H9 (cell line): ENCODE measurements around the gene GNPDA2. TPM values are rescaled to one million over a fixed set of nuclear protein-coding genes. Genes with fewer than 3 reads are reported as not detected.

ENCODE experiments used
- DNase-seq: peaks from one replicate; pipeline ENCODE4 v3.0.0-alpha.2; 2017
- H2AFZ ChIP-seq: one replicate; pipeline ENCODE4 v1.6.1; 2013; ENCODE audit warnings: mild to moderate bottlenecking, low read length, control low read depth, moderate library complexity
- H2AK5ac ChIP-seq: 2 replicates; pipeline ENCODE4 v1.6.1; 2013; ENCODE audit warnings: low read length, control low read depth, mixed read lengths; ENCODE audit not compliant: insufficient read length
- H2BK120ac ChIP-seq: one replicate; pipeline ENCODE4 v1.6.1; 2013; ENCODE audit warnings: low read depth, mild to moderate bottlenecking, low read length, control low read depth, inconsistent platforms; ENCODE audit not compliant: poor library complexity, severe bottlenecking
- H2BK12ac ChIP-seq: 2 replicates; pipeline ENCODE4 v1.6.1; 2013; ENCODE audit warnings: low read length, control low read depth, mixed read lengths, low read depth; ENCODE audit not compliant: insufficient read length
- H2BK15ac ChIP-seq: 2 replicates; pipeline ENCODE4 v1.6.1; 2013; ENCODE audit warnings: low read depth, low read length, control low read depth
- H2BK20ac ChIP-seq: one replicate; pipeline ENCODE4 v1.6.1; 2013; ENCODE audit warnings: low read depth, mild to moderate bottlenecking, low read length, control low read depth, inconsistent platforms; ENCODE audit not compliant: poor library complexity, severe bottlenecking
- H2BK5ac ChIP-seq: 2 replicates; pipeline ENCODE4 v1.6.1; 2013; ENCODE audit warnings: low read length, control low read depth, mixed read lengths; ENCODE audit not compliant: insufficient read length
- H3K14ac ChIP-seq: 2 replicates; pipeline ENCODE4 v1.6.1; 2013; ENCODE audit warnings: low read length, control low read depth; ENCODE audit not compliant: insufficient read depth
- H3K18ac ChIP-seq: 2 replicates; pipeline ENCODE4 v1.6.1; 2013; ENCODE audit warnings: low read depth, mild to moderate bottlenecking, mixed read lengths, low read length, control low read depth; ENCODE audit not compliant: insufficient read length
- H3K23ac ChIP-seq: 2 replicates; pipeline ENCODE4 v1.6.1; 2013; ENCODE audit warnings: low read length, control low read depth, mixed read lengths, low read depth; ENCODE audit not compliant: insufficient read length
- H3K23me2 ChIP-seq: 2 replicates; pipeline ENCODE4 v1.6.1; 2013; ENCODE audit warnings: low read depth, mild to moderate bottlenecking, mixed read lengths, low read length, control low read depth; ENCODE audit not compliant: insufficient read length, poor library complexity, severe bottlenecking
- H3K27ac ChIP-seq: 2 replicates; pipeline ENCODE4 v1.5.1; 2013; ENCODE audit warnings: low read length, control low read depth, mixed read lengths, low read depth; ENCODE audit not compliant: insufficient read length
- H3K27me3 ChIP-seq: 2 replicates; pipeline ENCODE4 v1.6.1; 2013; ENCODE audit warnings: low read length, control low read depth, inconsistent platforms; ENCODE audit not compliant: insufficient read depth
- H3K4ac ChIP-seq: 2 replicates; pipeline ENCODE4 v1.6.1; 2013; ENCODE audit warnings: low read depth, mild to moderate bottlenecking, control low read depth, inconsistent platforms, low read length, moderate library complexity
- H3K4me1 ChIP-seq: 2 replicates; pipeline ENCODE4 v1.6.1; 2013; ENCODE audit warnings: low read length, control low read depth, inconsistent platforms; ENCODE audit not compliant: insufficient read depth
- H3K4me2 ChIP-seq: 2 replicates; pipeline ENCODE4 v1.6.1; 2013; ENCODE audit warnings: low read length, control low read depth, mixed read lengths; ENCODE audit not compliant: insufficient read length, insufficient read depth
- H3K56ac ChIP-seq: 2 replicates; pipeline ENCODE4 v1.6.1; 2013; ENCODE audit warnings: low read depth, mild to moderate bottlenecking, mixed read lengths, low read length, control low read depth; ENCODE audit not compliant: insufficient read length
- H3K79me1 ChIP-seq: 2 replicates; pipeline ENCODE4 v1.6.1; 2013; ENCODE audit warnings: low read depth, mild to moderate bottlenecking, moderate library complexity, low read length, control low read depth, inconsistent platforms; ENCODE audit not compliant: insufficient read depth, poor library complexity, severe bottlenecking
- H3K79me2 ChIP-seq: 2 replicates; pipeline ENCODE4 v1.6.1; 2013; ENCODE audit warnings: low read length, control low read depth, inconsistent platforms; ENCODE audit not compliant: insufficient read depth
- H3K9ac ChIP-seq: 2 replicates; pipeline ENCODE4 v1.6.1; 2013; ENCODE audit warnings: low read length, control low read depth, mixed read lengths; ENCODE audit not compliant: insufficient read length; ENCODE audit errors: extremely low read depth
- H3K9me3 ChIP-seq: one replicate; pipeline ENCODE4 v1.6.1; 2013; ENCODE audit warnings: low read depth, low read length, inconsistent platforms; ENCODE audit not compliant: control insufficient read depth
- H3T11ph ChIP-seq: one replicate; pipeline ENCODE4 v1.6.1; 2013; ENCODE audit warnings: mild to moderate bottlenecking, low read length, control low read depth, inconsistent platforms
- H4K20me1 ChIP-seq: one replicate; pipeline ENCODE4 v1.6.1; 2013; ENCODE audit not compliant: control insufficient read depth, insufficient read length, insufficient read depth
- H4K5ac ChIP-seq: 2 replicates; pipeline ENCODE4 v1.6.1; 2013; ENCODE audit warnings: low read depth, mild to moderate bottlenecking, mixed read lengths, low read length, control low read depth; ENCODE audit not compliant: insufficient read length
- H4K8ac ChIP-seq: replicated peaks from 2 replicates; pipeline ENCODE4 v1.6.1; 2013; ENCODE audit warnings: low read length, control low read depth, mixed read lengths, low read depth; ENCODE audit not compliant: insufficient read length
- H4K91ac ChIP-seq: 2 replicates; pipeline ENCODE4 v1.6.1; 2013; ENCODE audit warnings: low read depth, mild to moderate bottlenecking, moderate library complexity, mixed read lengths, low read length, control low read depth; ENCODE audit not compliant: insufficient read length
- H3K27ac Mint-ChIP-seq, 3 experiments: 2 replicates in 2 of 3; 3 replicates in 1 of 3; pipeline ENCODE4 v1.8.0; 2020 to 2021; ENCODE audit warnings: mixed read lengths in 3 of 3, mild to moderate bottlenecking in 1 of 3, moderate library complexity in 1 of 3
- H3K27me3 Mint-ChIP-seq: 2 replicates; pipeline ENCODE4 v1.8.0; 2021; ENCODE audit warnings: low read depth, mild to moderate bottlenecking, moderate library complexity, mixed read lengths
- H3K36me3 Mint-ChIP-seq, 3 experiments: 2 replicates in 2 of 3; 3 replicates in 1 of 3; pipeline ENCODE4 v1.8.0; 2020 to 2021; ENCODE audit warnings: low read depth in 3 of 3, mixed read lengths in 3 of 3; ENCODE audit not compliant: insufficient read depth in 1 of 3
- H3K4me1 Mint-ChIP-seq, 2 experiments: 2 replicates each; pipeline ENCODE4 v1.8.0; 2020; ENCODE audit warnings: mixed read lengths in 2 of 2
- H3K4me3 Mint-ChIP-seq, 2 experiments: 2 replicates in 1 of 2; 3 replicates in 1 of 2; pipeline ENCODE4 v1.8.0; 2020 to 2021; ENCODE audit warnings: mild to moderate bottlenecking in 2 of 2, mixed read lengths in 2 of 2, moderate library complexity in 1 of 2
- H3K9me3 Mint-ChIP-seq, 2 experiments: 2 replicates in 1 of 2; 3 replicates in 1 of 2; pipeline ENCODE4 v1.8.0; 2020; ENCODE audit warnings: mild to moderate bottlenecking in 2 of 2, mixed read lengths in 2 of 2, moderate library complexity in 1 of 2
- WGBS: extraction: QIAGEN DNeasy Blood & Tissue Kit; methylation state at CpG from one replicate; pipeline ENCODE4 v1.1.7; 2013; ENCODE audit warnings: missing lambda C conversion rate, low lambda C conversion rate, mixed read lengths; ENCODE audit not compliant: insufficient read length; ENCODE audit errors: extremely low coverage; 5-methylcytosine and 5-hydroxymethylcytosine counted together
- total RNA-seq: library from RNA; stranded (reverse); gene quantifications from 2 replicates; pipeline ENCODE4 v1.2.1, GENCODE V29; 2021
- TF ChIP-seq, protein P1 (sequence below): fragments of 200-600 bp; sonication (generic); conservative IDR thresholded peaks from 3 replicates; pipeline ENCODE4 v1.8.0; 2021; ENCODE audit warnings: antibody characterized with exemption, mild to moderate bottlenecking

GNPDA2 gene
- total RNA-seq, 1 experiment from 2014 or later = 4.8 TPM

DNA sequence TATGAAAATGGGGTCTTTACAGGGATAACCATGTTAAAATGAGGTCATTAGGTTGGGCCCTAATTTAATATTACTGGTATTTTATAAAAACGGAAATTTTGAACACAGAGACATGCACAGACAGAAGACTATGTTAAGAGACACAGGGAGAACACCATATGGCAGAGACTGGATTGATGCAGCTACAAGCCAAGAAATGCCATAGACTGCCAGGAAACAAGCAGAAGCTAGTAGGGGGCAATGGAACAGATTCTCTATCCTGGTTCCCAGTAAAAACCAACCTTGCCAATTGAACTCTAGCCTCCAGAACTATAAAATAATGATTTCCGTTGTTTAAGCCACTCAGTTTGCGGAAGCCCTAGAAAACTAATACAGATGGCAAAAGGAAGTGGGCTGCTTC, 54.7 kb downstream of the GNPDA2 start:
- Histone ChIP-seq H3K9ac (no peak overlapping the region), H4K8ac (no peak overlapping the region), H3K14ac (no peak overlapping the region), H3T11ph (no peak overlapping the region), H4K91ac (no peak overlapping the region), H3K4me1 (no peaks in the 10 kb centered on the region), H2BK15ac (no peak overlapping the region), H3K56ac (no peak overlapping the region), H3K23me2 (no peaks in the 10 kb centered on the region), H3K18ac (no peak overlapping the region), H4K20me1 (no peaks in the 10 kb centered on the region), H3K27me3 (no peaks in the 10 kb centered on the region), H2BK12ac (no peak overlapping the region), H3K79me1 (no peaks in the 10 kb centered on the region), H2AFZ (no peak overlapping the region), H2AK5ac (no peak overlapping the region), H3K23ac (no peak overlapping the region), H2BK120ac (no peak overlapping the region), H3K27ac (no peak overlapping the region), H2BK5ac (no peak overlapping the region), H2BK20ac (no peak overlapping the region), H3K79me2 (no peaks in the 10 kb centered on the region), H3K4me2 (no peak overlapping the region), H3K9me3 (no peaks in the 10 kb centered on the region), H4K5ac (no peak overlapping the region), H3K4ac (no peak overlapping the region)
- Mint-ChIP-seq H3K9me3 (no peaks in the 10 kb centered on the region; a peak in 1 of 5 replicates), H3K4me3 (no peak overlapping the region), H3K36me3 (no peaks in the 10 kb centered on the region), H3K27me3 (peaks cover 17% of the 10 kb centered on the region), H3K27ac (no peak overlapping the region), H3K4me1 (no peaks in the 10 kb centered on the region)
- DNase-seq = no peak
- WGBS = no CpG with 5 or more reads among the region's 3 CpGs
- TF ChIP-seq, protein P1, sequence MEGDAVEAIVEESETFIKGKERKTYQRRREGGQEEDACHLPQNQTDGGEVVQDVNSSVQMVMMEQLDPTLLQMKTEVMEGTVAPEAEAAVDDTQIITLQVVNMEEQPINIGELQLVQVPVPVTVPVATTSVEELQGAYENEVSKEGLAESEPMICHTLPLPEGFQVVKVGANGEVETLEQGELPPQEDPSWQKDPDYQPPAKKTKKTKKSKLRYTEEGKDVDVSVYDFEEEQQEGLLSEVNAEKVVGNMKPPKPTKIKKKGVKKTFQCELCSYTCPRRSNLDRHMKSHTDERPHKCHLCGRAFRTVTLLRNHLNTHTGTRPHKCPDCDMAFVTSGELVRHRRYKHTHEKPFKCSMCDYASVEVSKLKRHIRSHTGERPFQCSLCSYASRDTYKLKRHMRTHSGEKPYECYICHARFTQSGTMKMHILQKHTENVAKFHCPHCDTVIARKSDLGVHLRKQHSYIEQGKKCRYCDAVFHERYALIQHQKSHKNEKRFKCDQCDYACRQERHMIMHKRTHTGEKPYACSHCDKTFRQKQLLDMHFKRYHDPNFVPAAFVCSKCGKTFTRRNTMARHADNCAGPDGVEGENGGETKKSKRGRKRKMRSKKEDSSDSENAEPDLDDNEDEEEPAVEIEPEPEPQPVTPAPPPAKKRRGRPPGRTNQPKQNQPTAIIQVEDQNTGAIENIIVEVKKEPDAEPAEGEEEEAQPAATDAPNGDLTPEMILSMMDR = no peak
